ENCODE data around the gene KLHL3. TPM values are rescaled to one million over a fixed set of nuclear protein-coding genes. Genes with fewer than 3 reads are reported as not detected.

Gene KLHL3
- total RNA-seq, 2 experiments from 2014 or later, result 9.2 to 12.2 TPM

- H3K4me3 Mint-ChIP-seq, result no peak overlapping the region
- peaks cover 40% of the 10 kb centered on the region for H3K4me1 Mint-ChIP-seq (ENCODE audit: low read depth)
- no peaks in the 10 kb centered on the region for H3K27me3 Mint-ChIP-seq
- CTCF ChIA-PET, result interaction anchor here (1.0 to 7.0 kb wide), 6 partner anchors 9 to 64 kb away, joined by 3 to 35 read pairs (median 3); no protein-coding TSS in a partner anchor
- DNase-seq (no peak), ATAC-seq (no peak)
- no peak for TF ChIP-seq CTCF (IDR thresholded peaks at IDR 0.05)
- H3K9me3 Mint-ChIP-seq, result peaks cover 3% of the 10 kb centered on the region
- POLR2A ChIA-PET, result interaction anchor here (1.2 kb wide), 1 partner anchor 17 kb away, joined by 5 read pairs; no protein-coding TSS in a partner anchor
- intact Hi-C loops (cut with micrococcal nuclease), result no loop called here
- peaks cover 23% of the 10 kb centered on the region for H3K36me3 Mint-ChIP-seq (ENCODE audit: low read depth)
- no peak overlapping the region for H3K27ac Mint-ChIP-seq
These were observed 42.5 kb downstream of the KLHL3 start for GRCh38 chr5:137693307-137693950.

- TF ChIP-seq CTCF (IDR thresholded peaks at IDR 0.05), result no peak
- peaks cover 13% of the 10 kb centered on the region for H3K4me1 Mint-ChIP-seq (ENCODE audit: low read depth)
- H3K9me3 Mint-ChIP-seq, result peaks cover 3% of the 10 kb centered on the region
- ChIA-PET POLR2A (no interaction called here), CTCF (interaction anchor here (1.0 kb wide), 1 partner anchor 53 kb away, joined by 4 read pairs; no protein-coding TSS in a partner anchor)
- H3K36me3 Mint-ChIP-seq (ENCODE audit: low read depth), result peaks cover 16% of the 10 kb centered on the region
- H3K27me3 Mint-ChIP-seq, result no peaks in the 10 kb centered on the region
- DNase-seq, result no peak
- no peak for ATAC-seq
- no peak overlapping the region for H3K4me3 Mint-ChIP-seq
- intact Hi-C loops (cut with micrococcal nuclease), result no loop called here
- H3K27ac Mint-ChIP-seq, result no peak overlapping the region
These were observed 46.6 kb downstream of the KLHL3 start for GRCh38 chr5:137689306-137689705.

GRCh38 chr5:137688210-137688840 is 47.6 kb downstream of the KLHL3 start:
- Mint-ChIP-seq H3K9me3 (peaks cover 3% of the 10 kb centered on the region), H3K4me3 (no peak overlapping the region), H3K4me1 (ENCODE audit: low read depth) (peaks cover 5% of the 10 kb centered on the region), H3K36me3 (ENCODE audit: low read depth) (peaks cover 16% of the 10 kb centered on the region), H3K27me3 (no peaks in the 10 kb centered on the region), H3K27ac (no peak overlapping the region)
- no peak for TF ChIP-seq CTCF (IDR thresholded peaks at IDR 0.05)
- ChIA-PET POLR2A (no interaction called here), CTCF (interaction anchor here (0.6 to 1.0 kb wide), 3 partner anchors 28 to 74 kb away, joined by 3 to 4 read pairs (median 3); no protein-coding TSS in a partner anchor)
- no peak for ATAC-seq
- no peak for DNase-seq
- intact Hi-C loops (cut with micrococcal nuclease), result no loop called here

GRCh38 chr5:137684761-137685160 is 51.1 kb downstream of the KLHL3 start:
- CTCF ChIA-PET, result interaction anchor here (1.3 to 2.9 kb wide), 2 partner anchors 8 to 25 kb away, joined by 3 to 10 read pairs; no protein-coding TSS in a partner anchor
- Mint-ChIP-seq H3K36me3 (ENCODE audit: low read depth) (peaks cover 12% of the 10 kb centered on the region), H3K27me3 (no peaks in the 10 kb centered on the region), H3K27ac (no peak overlapping the region), H3K4me1 (ENCODE audit: low read depth) (no peaks in the 10 kb centered on the region), H3K4me3 (no peak overlapping the region), H3K9me3 (peaks cover 3% of the 10 kb centered on the region)
- ATAC-seq, result no peak
- intact Hi-C loops (cut with micrococcal nuclease), result no loop called here
- POLR2A ChIA-PET, result no interaction called here
- no peak for DNase-seq
- no peak for TF ChIP-seq CTCF (IDR thresholded peaks at IDR 0.05)

- DNase-seq (no peak), ATAC-seq (no peak)
- H3K36me3 Mint-ChIP-seq (ENCODE audit: low read depth), result no peaks in the 10 kb centered on the region
- POLR2A ChIA-PET, result no interaction called here
- TF ChIP-seq CTCF (IDR thresholded peaks at IDR 0.05), result no peak
- intact Hi-C loops (cut with micrococcal nuclease), result no loop called here
- H3K4me1 Mint-ChIP-seq (ENCODE audit: low read depth), result no peaks in the 10 kb centered on the region
- CTCF ChIA-PET, result no interaction called here
- no peak overlapping the region for H3K27ac Mint-ChIP-seq
- no peaks in the 10 kb centered on the region for H3K9me3 Mint-ChIP-seq
- H3K4me3 Mint-ChIP-seq, result no peak overlapping the region
- H3K27me3 Mint-ChIP-seq, result no peaks in the 10 kb centered on the region
These were observed 54.7 kb downstream of the KLHL3 start for GRCh38 chr5:137681191-137681590.

All from activated CD8-positive, alpha-beta T cell treated with anti-CD3 and anti-CD28 coated beads for 36 hours (primary cell).